ENCODE measurements around the gene LIN7C. TPM values are rescaled to one million over a fixed set of nuclear protein-coding genes. Genes with fewer than 3 reads are reported as not detected.

Gene LIN7C
- total and polyA plus RNA-seq, 9 of the 15 experiments (the other 6 are each of a cell fraction or from before 2014, with no cell fraction given): 10.8 to 52.7 (median 21.5) TPM

- TF ChIP-seq ZC3H11A (IDR thresholded peaks at IDR 0.05; ENCODE audit: low read depth, low read length) (no peak), JUNB (CRISPR knock-in tag; conservative IDR thresholded peaks at IDR 0.05) (no peak), ZNF551 (CRISPR knock-in tag; IDR thresholded peaks at IDR 0.05) (no peak)
Measured at GRCh38 chr11:27545946-27546345, 39.4 kb upstream of the LIN7C start (continued).

- H3K27ac ChIP-seq (ENCODE audit: extremely low read depth, low read depth, low read length): no peak overlapping the region
- H4K20me1 ChIP-seq (replicated peaks; ENCODE audit: control insufficient read depth, insufficient read depth, low read length): no peaks in the 10 kb centered on the region
- TF ChIP-seq PHF8 (IDR thresholded peaks at IDR 0.05; ENCODE audit: borderline replicate concordance, low read length) (no peak), ZNF184 (CRISPR knock-in tag; IDR thresholded peaks at IDR 0.05) (no peak), MEF2A (IDR thresholded peaks at IDR 0.05; ENCODE audit: control insufficient read depth, low read depth, low read length) (no peak), ELK1 (CRISPR knock-in tag; IDR thresholded peaks at IDR 0.05) (no peak), BCLAF1 (IDR thresholded peaks at IDR 0.05; ENCODE audit: borderline replicate concordance in 1 of 2, control insufficient read depth in 1 of 2, low read depth in 2 of 2, low read length in 1 of 2) (no peak), ZNF384 (IDR thresholded peaks at IDR 0.05; ENCODE audit: low read depth, low read length) (no peak), THAP12 (CRISPR knock-in tag; IDR thresholded peaks at IDR 0.05) (no peak)
- 0% methylated on average over 3 of the region's 3 CpGs for WGBS (ENCODE audit: insufficient coverage, low coverage, missing lambda C conversion rate)
- H3K4me3 ChIP-seq: no peak overlapping the region
- no peak for ATAC-seq
- POLR2A ChIA-PET: interaction anchor here (1.0 kb wide), 1 partner anchor 10 kb away, joined by 3 read pairs; no protein-coding TSS in a partner anchor
- no peaks in the 10 kb centered on the region for H3K27me3 ChIP-seq (ENCODE audit: control insufficient read depth in 2 of 2, insufficient read depth in 2 of 2, low read length in 2 of 2)
- no peak for DNase-seq (ENCODE audit: extremely low read depth in 1 of 4, low spot score in 3 of 4)
- no peaks in the 10 kb centered on the region for H3K9me3 ChIP-seq (replicated peaks; ENCODE audit: control insufficient read depth, insufficient read depth, low read depth, low read length)
- no peaks in the 10 kb centered on the region for H3K79me2 ChIP-seq (ENCODE audit: control insufficient read depth, insufficient read depth, low read length)
- in situ Hi-C loops (cut with MboI): no loop called here
- H2AFZ ChIP-seq (ENCODE audit: low read depth, low read length): no peak overlapping the region
- no peaks in the 10 kb centered on the region for H3K9me1 ChIP-seq (ENCODE audit: control insufficient read depth, insufficient read depth, low read length)
- H3K4me1 ChIP-seq (replicated peaks in 1 of 2; ENCODE audit: control insufficient read depth in 2 of 2, insufficient read depth in 2 of 2, low read length in 2 of 2): no peaks in the 10 kb centered on the region
- CTCF ChIA-PET (ENCODE audit: low intra/inter-chr PET ratio): no interaction called here
- H3K36me3 ChIP-seq (ENCODE audit: control insufficient read depth, insufficient read depth, low read length): no peaks in the 10 kb centered on the region
- no peak overlapping the region for H3K4me2 ChIP-seq (ENCODE audit: insufficient read depth, low read length)
- BruUV-seq (replicated peaks): no TSS peak
- intact Hi-C loops (cut with micrococcal nuclease): no loop called here
- FAIRE-seq: no peak
- H3K9ac ChIP-seq (ENCODE audit: insufficient read depth in 1 of 2, low read depth in 2 of 2, low read length in 2 of 2): no peak overlapping the region
Measured at GRCh38 chr11:27545035-27545434, 38.5 kb upstream of the LIN7C start.
